IPS DF 6.9 (cell line): ENCODE measurements around the gene GNRH2.

ENCODE experiments used
- DNase-seq: peaks from one replicate; pipeline ENCODE4 v3.0.0-alpha.2; 2013; ENCODE audit warnings: low read depth, low spot score
- H3K27ac ChIP-seq: one replicate; pipeline ENCODE4 v1.5.1; 2013; ENCODE audit warnings: low read length, control low read depth
- H3K27me3 ChIP-seq: 2 replicates; pipeline ENCODE4 v1.6.1; 2013; ENCODE audit warnings: mild to moderate bottlenecking, low read length; ENCODE audit not compliant: control insufficient read depth, insufficient read depth
- H3K36me3 ChIP-seq: 2 replicates; pipeline ENCODE4 v1.6.1; 2013; ENCODE audit warnings: low read length; ENCODE audit not compliant: control insufficient read depth, insufficient read depth
- H3K4me1 ChIP-seq: 2 replicates; pipeline ENCODE4 v1.6.1; 2013; ENCODE audit warnings: low read length; ENCODE audit not compliant: control insufficient read depth, insufficient read depth
- H3K4me3 ChIP-seq: 2 replicates; pipeline ENCODE4 v1.5.1; 2013; ENCODE audit warnings: mild to moderate bottlenecking, low read length
- H3K9me3 ChIP-seq: 2 replicates; pipeline ENCODE4 v1.6.1; 2013; ENCODE audit warnings: low read length, inconsistent platforms; ENCODE audit not compliant: control insufficient read depth, insufficient read depth
- WGBS: extraction: QIAGEN DNeasy Blood & Tissue Kit; methylation state at CpG from one replicate; pipeline ENCODE4 v1.1.7; 2013; ENCODE audit warnings: mixed read lengths, missing lambda C conversion rate; ENCODE audit not compliant: insufficient read length, insufficient coverage; 5-methylcytosine and 5-hydroxymethylcytosine counted together

The GNRH2 gene

DNA sequence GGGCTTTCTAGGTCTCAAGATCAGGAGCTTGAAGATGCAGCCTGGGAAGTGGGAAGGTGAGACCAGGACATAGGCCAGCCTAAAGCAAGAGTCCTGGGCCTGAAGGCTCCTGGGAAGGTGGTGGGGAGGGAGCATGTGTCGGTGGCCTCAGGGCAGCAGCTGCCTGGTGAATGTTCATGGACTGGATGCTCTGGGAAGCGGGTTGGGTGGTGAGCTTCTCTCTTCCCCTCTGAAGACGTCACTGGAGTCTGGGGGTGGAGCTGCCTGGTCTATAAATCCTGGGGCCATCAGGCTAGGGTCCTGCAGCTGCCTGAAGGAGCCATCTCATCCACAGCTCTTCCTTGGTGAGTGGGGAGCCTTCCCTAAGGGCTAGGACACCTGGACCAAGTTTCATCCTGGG, at the start of gene GNRH2:
TSS of gene GNRH2 (plus strand) at position 301 of the 400 bp plus-strand sequence. CDS start 793 bp downstream, outside the sequence.
- peaks cover 7% of the 10 kb centered on the region; the same call in 1 of the 2 replicates for H3K4me1 ChIP-seq
- H3K9me3 ChIP-seq = no peaks in the 10 kb centered on the region
- no peak for DNase-seq
- no CpG with 5 or more reads among the region's 3 CpGs for WGBS
- H3K4me3 ChIP-seq = no peak within 1 kb of the TSS
- no peak within 1 kb of the TSS for H3K27ac ChIP-seq
- peaks cover 8% of the 10 kb centered on the region for H3K36me3 ChIP-seq
- H3K27me3 ChIP-seq = no peaks in the 10 kb centered on the region

- Histone ChIP-seq H3K27me3 (no peaks in the 10 kb centered on the region), H3K4me1 (no peaks in the 10 kb centered on the region), H3K4me3 (no peak overlapping the region), H3K9me3 (no peaks in the 10 kb centered on the region), H3K27ac (no peak overlapping the region), H3K36me3 (no peaks in the 10 kb centered on the region; the same call in 1 of the 2 replicates)
- DNase-seq = no peak
- WGBS = no CpG with 5 or more reads among the region's 2 CpGs
Observed at GRCh38 chr20:2995796-2996195, 47.6 kb upstream of the GNRH2 start.

GRCh38 chr20:2998728-2999127, 44.7 kb upstream of the GNRH2 start:
- no peaks in the 10 kb centered on the region for H3K36me3 ChIP-seq
- H3K27me3 ChIP-seq = no peaks in the 10 kb centered on the region
- H3K9me3 ChIP-seq = no peaks in the 10 kb centered on the region
- no peak overlapping the region for H3K4me3 ChIP-seq
- H3K27ac ChIP-seq = no peak overlapping the region
- H3K4me1 ChIP-seq = no peaks in the 10 kb centered on the region
- no peak for DNase-seq

DNA sequence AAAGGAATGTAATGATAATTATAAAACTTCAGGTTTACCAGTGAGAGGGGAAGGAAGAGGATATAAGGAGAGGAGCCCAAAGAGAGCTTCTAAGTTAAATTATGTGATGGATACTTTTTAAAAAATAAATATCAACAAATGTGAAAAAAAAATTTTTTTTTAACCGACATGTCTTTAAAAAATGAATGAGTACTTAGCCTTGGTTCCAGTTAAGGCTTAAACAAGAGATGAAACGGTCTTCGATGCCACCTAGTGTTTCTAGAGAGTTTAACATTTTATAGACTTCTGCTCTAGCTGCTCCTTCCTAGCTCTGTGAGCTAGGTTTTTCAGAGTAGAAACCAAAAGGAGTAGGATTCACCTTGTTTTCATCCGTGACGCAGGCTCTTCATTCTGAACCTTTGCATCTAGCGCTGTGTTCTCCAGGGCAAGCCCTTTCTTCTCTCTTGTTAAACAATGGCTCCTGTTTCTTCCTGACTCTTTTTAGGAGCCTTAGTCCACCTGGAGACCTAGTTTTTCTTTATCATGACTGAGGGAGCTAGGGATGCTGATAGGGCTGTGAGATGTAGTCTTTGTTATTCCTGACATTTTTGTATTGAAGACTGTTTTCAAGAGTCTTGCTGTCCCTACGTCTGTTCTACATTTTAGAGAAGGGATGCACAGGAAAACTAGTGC, 42.4 kb upstream of the GNRH2 start:
- Histone ChIP-seq H3K9me3 (no peaks in the 10 kb centered on the region), H3K4me1 (no peaks in the 10 kb centered on the region), H3K4me3 (no peak overlapping the region), H3K27ac (no peak overlapping the region), H3K27me3 (no peaks in the 10 kb centered on the region), H3K36me3 (no peaks in the 10 kb centered on the region)
- DNase-seq = no peak
- WGBS = no CpG with 5 or more reads among the region's 7 CpGs

DNA sequence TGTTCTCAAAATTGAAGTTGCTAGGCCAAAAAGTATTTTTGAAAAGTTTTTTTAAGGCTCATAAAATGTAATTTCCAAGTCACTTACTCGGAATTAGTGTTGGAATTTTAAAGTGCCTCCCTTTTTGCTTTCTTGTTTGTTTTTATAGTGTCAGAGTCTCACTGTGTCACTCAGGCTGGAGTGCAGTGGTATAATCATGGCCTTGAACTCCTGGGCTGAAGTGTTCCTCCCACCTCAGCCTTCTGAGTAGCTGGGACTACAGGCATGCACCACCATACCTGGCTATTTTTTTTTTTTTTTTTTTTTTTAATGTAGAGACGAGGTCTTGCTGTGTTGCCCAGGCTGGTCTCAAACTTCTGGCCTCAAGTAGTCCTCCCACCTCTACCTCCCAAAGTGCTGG, 40.0 kb upstream of the GNRH2 start:
- no peak overlapping the region for H3K4me3 ChIP-seq
- no peak for DNase-seq
- H3K36me3 ChIP-seq = peaks cover 2% of the 10 kb centered on the region; the same call in 1 of the 2 replicates
- no peaks in the 10 kb centered on the region for H3K4me1 ChIP-seq
- no peaks in the 10 kb centered on the region for H3K9me3 ChIP-seq
- H3K27ac ChIP-seq = no peak overlapping the region
- no peaks in the 10 kb centered on the region for H3K27me3 ChIP-seq
- WGBS = no CpG with 5 or more reads among the region's 2 CpGs

DNA sequence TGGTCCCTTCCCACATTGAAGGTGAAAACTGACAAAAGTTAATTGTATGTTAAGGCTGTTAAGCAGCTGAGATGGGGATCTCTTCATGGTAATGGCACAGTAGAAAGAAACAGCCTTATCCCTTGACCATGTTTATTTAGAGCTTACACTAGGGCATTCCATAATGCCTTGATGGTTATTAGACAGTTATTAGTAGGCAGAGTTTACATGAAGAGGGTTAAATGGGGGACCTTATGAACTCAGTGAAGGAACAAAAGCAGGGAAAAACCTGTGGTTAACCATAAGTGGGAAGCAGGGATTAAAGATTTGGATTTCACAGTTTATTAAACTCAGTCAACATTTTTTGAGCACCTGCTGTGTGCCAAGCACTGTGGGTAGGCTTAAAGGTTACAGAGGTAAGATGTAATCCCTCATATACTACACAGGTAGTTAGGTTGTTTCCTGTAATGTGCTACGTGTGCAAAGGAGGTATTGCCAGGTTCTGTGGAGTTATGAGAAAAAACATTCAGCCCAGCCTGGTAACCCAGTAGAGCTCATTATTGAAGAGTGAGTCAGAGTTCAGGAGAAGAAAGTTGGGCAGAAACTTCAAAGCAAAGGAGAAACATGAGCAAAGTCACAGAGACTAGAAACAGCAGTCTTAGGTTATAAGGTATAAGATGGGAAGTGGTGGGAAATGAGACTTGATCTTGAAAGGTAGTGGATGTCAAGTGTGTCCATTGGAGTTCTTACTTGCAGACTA, 32.3 kb upstream of the GNRH2 start:
- no peak for DNase-seq
- no peaks in the 10 kb centered on the region for H3K4me1 ChIP-seq
- no peaks in the 10 kb centered on the region for H3K27me3 ChIP-seq
- H3K4me3 ChIP-seq = no peak overlapping the region
- H3K36me3 ChIP-seq = peaks cover 1% of the 10 kb centered on the region; the same call in 1 of the 2 replicates
- H3K27ac ChIP-seq = no peak overlapping the region
- WGBS = no CpG with 5 or more reads among the region's 1 CpG
- H3K9me3 ChIP-seq = no peaks in the 10 kb centered on the region

- WGBS = no CpG with 5 or more reads among the region's 3 CpGs
- no peak overlapping the region for H3K27ac ChIP-seq
- no peaks in the 10 kb centered on the region; the same call in 1 of the 2 replicates for H3K36me3 ChIP-seq
Observed at GRCh38 chr20:3011752-3012151, 31.7 kb upstream of the GNRH2 start.

DNA sequence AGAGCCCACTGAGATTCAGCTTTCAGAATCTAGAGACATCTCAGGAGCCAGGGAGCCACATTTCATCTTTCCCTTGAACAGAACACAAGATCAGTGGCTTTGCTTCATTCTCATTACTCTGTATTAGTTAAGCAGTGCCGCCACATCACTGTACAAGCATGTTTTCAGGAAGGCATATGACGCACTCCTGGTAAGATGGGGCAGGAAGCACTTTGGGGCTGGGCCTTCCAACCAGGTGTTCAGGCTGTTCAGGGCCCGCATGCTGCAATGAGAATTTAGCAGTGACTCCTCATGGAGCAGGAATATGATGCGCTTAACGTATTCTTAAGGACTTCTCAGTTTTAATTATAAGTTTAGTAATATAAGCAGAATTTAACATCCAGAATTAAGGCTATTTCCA, 29.7 kb upstream of the GNRH2 start:
- WGBS = no CpG with 5 or more reads among the region's 5 CpGs
- Histone ChIP-seq H3K9me3 (no peaks in the 10 kb centered on the region), H3K4me3 (no peak overlapping the region), H3K27me3 (no peaks in the 10 kb centered on the region), H3K4me1 (no peaks in the 10 kb centered on the region), H3K27ac (no peak overlapping the region), H3K36me3 (peaks cover 6% of the 10 kb centered on the region; the same call in 1 of the 2 replicates)
- no peak for DNase-seq

More at GRCh38 chr20:3011752-3012151, 31.7 kb upstream of the GNRH2 start:
- Histone ChIP-seq H3K9me3 (no peaks in the 10 kb centered on the region), H3K4me3 (no peak overlapping the region), H3K4me1 (no peaks in the 10 kb centered on the region), H3K27me3 (no peaks in the 10 kb centered on the region)
- no peak for DNase-seq

DNA sequence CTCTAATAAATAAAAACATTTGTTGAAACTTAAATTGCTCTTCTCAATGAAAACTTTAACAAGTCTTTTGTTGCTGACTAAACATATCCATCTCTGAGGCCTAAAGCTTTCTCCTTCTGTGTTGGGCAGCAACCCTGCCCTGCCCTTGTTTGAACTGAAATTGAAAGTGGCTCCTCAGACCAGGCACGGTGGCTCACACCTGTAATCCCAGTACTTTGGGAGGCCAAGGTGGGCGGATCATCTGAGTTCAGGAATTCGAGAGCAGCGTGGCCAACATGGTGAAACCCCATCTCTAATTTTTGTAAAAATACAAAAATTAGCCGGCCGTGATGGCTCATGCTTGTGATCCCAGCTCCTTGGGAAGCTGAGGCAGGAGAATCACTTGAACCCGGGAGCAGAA, 29.2 kb upstream of the GNRH2 start:
- H3K4me3 ChIP-seq = no peak overlapping the region
- H3K4me1 ChIP-seq = no peaks in the 10 kb centered on the region
- H3K36me3 ChIP-seq = peaks cover 6% of the 10 kb centered on the region; the same call in 1 of the 2 replicates
- no peak overlapping the region for H3K27ac ChIP-seq
- H3K9me3 ChIP-seq = no peaks in the 10 kb centered on the region
- WGBS = no CpG with 5 or more reads among the region's 7 CpGs
- H3K27me3 ChIP-seq = no peaks in the 10 kb centered on the region
- DNase-seq = no peak

DNA sequence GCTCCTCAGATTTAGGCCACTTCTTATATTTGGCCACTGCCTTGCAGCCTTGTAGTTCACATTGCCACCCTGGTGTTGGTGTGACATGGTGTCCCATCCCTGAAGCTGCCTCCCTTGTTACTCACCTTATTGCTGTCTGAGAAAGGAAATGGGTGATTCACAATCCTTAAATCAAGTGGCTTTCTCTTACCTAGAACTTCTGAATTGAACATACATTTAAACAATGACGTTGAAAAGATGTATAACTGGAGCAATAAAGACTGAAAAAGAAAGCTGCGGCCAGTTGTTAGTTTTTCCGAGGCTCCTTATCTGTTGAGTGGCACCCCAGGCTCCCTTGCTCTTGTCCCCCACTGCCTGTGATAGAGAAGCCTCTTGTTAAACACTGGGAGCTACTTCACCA, 28.8 kb upstream of the GNRH2 start:
- H3K27ac ChIP-seq = no peak overlapping the region
- H3K27me3 ChIP-seq = no peaks in the 10 kb centered on the region
- no peaks in the 10 kb centered on the region for H3K9me3 ChIP-seq
- no CpG with 5 or more reads among the region's 3 CpGs for WGBS
- H3K4me3 ChIP-seq = no peak overlapping the region
- H3K36me3 ChIP-seq = peaks cover 6% of the 10 kb centered on the region; the same call in 1 of the 2 replicates
- DNase-seq = no peak
- no peaks in the 10 kb centered on the region for H3K4me1 ChIP-seq
